GM10248 (cell line): ENCODE measurements around the gene TMEM38B.

ENCODE experiments used
- CTCF ChIA-PET: fragments of 300-600 bp; sonication (Branson Sonifier 250); formaldehyde crosslinking; extraction: SDS; loops from one replicate; lab custom pipeline; 2021; ENCODE audit warnings: antibody characterized with exemption; lab: Yijun Ruan, JAX
- POLR2A ChIA-PET: fragments of 350-650 bp; sonication (Branson Sonifier 250); formaldehyde crosslinking; extraction: SDS; loops from one replicate; lab custom pipeline; 2020; ENCODE audit warnings: antibody characterized with exemption; lab: Yijun Ruan, JAX
- DNase-seq: peaks from one replicate; pipeline ENCODE4 v3.0.0; 2012; ENCODE audit errors: extremely low spot score
- TF ChIP-seq, protein P1 (sequence below): IDR thresholded peaks from 2 replicates; pipeline ENCODE4 v1.5.1; 2012; ENCODE audit warnings: mild to moderate bottlenecking, low read depth; ENCODE audit errors: extremely low read depth, missing control alignments, control extremely low read depth

Gene TMEM38B

DNA sequence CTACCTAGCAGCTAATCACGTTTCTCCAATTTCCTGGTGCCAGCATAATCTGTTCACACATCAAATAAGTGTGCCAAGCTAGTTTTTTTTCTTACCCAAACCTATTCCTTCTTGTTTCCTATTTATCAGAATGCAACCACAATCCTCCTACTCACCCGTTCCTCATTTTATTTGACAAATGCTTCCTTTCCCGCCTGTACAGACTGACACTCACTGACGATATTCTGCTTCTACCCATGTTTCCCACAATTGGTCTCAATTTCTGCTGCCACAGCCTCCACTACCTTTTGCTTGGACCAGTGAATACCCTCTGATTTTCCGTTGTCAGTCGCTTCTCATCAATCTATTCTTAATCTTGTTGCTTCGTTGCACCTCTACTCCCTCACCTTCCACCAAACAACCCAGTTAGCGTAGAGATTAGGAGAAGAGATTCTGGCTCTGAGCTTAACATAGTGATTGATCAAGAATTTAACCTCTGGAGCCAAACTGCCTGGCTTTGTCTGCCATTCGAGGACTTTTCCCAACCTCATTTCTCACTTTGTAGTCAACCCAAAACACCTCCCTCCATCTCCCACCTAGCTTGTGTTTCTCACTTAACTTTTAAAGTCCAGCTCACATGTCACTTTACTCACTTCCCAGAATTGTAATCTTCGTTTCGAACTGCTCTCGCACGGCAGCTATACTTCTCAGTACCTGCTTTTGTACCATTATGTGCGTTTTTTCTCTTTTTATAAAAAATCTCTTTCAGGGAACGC, 729 bp upstream of the TMEM38B start:
- TF ChIP-seq, protein P1, sequence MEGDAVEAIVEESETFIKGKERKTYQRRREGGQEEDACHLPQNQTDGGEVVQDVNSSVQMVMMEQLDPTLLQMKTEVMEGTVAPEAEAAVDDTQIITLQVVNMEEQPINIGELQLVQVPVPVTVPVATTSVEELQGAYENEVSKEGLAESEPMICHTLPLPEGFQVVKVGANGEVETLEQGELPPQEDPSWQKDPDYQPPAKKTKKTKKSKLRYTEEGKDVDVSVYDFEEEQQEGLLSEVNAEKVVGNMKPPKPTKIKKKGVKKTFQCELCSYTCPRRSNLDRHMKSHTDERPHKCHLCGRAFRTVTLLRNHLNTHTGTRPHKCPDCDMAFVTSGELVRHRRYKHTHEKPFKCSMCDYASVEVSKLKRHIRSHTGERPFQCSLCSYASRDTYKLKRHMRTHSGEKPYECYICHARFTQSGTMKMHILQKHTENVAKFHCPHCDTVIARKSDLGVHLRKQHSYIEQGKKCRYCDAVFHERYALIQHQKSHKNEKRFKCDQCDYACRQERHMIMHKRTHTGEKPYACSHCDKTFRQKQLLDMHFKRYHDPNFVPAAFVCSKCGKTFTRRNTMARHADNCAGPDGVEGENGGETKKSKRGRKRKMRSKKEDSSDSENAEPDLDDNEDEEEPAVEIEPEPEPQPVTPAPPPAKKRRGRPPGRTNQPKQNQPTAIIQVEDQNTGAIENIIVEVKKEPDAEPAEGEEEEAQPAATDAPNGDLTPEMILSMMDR, result no peak
- ChIA-PET POLR2A (no interaction called here), CTCF (interaction anchor here (0.8 to 1.5 kb wide), 9 partner anchors 15 to 85 kb away, joined by 3 to 7 read pairs (median 3); no protein-coding TSS in a partner anchor)
- peak; percentile 31 for DNase-seq

DNA sequence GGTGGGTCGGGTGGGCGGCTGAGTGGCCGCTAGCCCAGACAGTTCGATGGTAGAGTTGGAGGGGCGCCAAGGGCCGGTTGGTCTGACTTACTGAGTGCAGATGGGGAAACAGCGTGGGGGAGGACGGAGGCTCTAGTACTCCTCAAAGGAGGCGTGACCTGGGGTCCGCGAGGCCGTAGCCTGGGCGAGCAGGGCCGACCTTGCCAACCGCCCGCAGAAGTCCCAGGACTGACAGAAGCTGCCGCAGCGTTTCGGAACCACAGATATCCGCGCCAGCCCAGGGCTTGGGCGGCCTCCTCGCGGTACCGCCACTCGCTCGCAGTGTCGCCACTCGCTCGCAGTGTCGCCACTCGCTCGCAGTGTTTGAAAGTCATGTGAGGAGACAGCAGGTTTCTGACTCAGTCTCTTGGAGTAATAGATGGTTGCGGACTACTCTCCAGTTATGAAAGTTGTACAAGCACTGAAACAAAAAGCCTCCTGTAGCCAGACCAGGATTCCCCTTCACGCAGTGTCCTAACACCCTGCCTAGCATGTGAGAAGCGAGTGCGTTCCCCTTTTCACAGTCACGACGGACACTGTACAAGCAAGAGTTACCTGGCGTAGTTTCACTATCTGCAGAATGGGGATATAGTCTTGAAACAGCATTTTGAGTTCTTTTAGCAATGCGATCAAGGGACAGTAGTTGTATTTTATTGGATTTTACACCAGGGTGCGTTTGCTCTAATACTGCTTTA, 674 bp downstream of the TMEM38B start:
- DNase-seq, result peak; percentile 68
- ChIA-PET CTCF (interaction anchor here (1.0 kb wide), 1 partner anchor 14 kb away, joined by 3 read pairs; no protein-coding TSS in a partner anchor), POLR2A (interaction anchor here (0.5 to 0.6 kb wide), 2 partner anchors 74 to 300 kb away, joined by 3 read pairs; no protein-coding TSS in a partner anchor)
- TF ChIP-seq, protein P1, result no peak

DNA sequence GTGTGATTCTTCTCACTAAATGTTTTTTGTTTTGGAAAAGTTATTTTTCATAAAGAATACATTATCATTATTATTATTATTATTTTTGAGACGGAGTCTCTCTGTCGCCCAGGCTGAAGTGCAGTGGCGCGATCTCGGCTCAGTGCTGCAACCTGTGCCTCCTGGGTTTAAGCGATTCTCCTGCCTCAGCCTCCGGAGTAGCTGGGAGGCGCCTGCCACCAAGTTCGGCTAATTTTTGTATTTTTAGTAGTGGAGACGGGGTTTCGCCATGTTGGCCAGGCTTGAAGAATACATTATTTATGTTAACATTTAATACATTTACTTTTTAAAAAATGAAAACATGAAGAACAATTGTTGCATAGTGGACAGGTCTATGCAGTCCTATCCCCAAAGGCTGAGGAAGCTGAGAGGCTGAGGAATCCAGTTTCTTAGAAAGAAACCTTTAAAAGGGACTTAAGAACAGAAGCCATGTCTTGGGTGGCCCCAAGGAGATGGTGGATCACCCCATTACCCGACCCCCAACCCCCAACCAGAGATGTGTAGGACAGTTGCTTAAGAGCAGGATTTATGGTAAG, 2.0 kb downstream of the TMEM38B start:
- TF ChIP-seq, protein P1, result no peak
- CTCF ChIA-PET, result no interaction called here
- POLR2A ChIA-PET, result no interaction called here
- no peak for DNase-seq

DNA sequence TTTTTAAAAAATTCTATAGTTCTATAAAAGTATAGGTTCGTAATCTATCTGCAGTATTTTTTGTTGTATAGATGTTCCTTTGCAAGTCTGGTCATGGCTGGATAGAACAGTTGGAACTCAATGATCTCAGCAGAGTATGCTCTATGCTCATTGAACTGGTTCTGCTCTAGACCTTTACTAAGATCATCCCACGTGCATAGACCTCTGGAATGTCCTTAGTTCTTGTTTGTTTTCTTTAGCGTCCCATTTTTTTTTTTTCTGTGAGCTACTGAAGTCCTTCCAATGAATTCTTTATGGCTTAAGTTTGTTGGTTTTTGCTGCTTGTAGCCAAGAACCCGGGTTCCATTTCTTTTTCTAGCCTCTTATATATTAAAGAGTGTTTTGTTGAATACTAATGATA, 3.5 kb downstream of the TMEM38B start:
- CTCF ChIA-PET, result no interaction called here

DNA sequence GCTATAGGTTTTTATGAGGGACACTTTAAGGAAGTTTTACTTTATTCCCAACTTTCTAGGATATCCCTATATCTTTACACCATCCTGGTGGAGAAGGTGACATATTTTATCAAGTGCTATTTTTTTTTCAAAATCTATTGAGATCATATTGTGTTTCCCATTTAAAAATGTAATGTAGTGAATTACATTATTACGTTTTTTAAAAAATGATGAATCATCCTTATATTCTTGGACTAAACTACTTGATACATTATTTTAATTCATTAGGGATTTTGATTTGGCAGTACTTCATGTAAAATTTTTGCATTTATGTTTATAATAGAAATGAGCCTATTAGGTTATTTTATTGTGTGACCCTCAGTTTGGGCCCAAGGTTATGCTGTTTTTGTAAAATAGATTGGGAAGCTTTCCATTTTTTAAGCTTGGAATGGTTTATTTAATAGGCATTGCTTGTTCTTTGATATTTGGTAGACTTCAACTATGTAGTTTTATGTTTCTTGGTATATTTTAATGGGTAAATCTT, 4.1 kb downstream of the TMEM38B start:
- ChIA-PET POLR2A (no interaction called here), CTCF (no interaction called here)
- TF ChIP-seq, protein P1, result no peak
- DNase-seq, result no peak

More for the DNA sequence above, 3.5 kb downstream of the TMEM38B start:
- DNase-seq, result no peak
- TF ChIP-seq, protein P1, result no peak
- POLR2A ChIA-PET, result no interaction called here

DNA sequence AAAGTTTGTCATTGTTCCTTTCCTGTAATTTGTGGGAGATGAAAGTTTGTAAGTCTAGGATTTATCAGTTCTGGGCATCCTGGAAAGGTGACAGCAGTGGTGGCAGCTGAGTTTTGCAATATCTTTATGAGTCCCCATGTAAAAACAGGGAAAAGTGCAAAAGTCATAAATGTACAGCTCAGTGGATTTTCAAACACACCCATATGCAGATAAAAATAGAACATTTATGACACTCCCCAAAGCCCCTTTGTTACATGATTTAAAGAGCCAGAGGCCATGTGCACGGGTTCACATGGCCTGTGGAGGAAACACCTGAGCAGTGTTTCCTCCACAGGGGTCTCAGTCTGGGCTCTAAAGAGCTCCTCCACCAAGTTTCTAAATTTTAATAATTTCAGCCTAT, 6.3 kb downstream of the TMEM38B start:
- ChIA-PET CTCF (interaction anchor here (1.3 to 1.4 kb wide), 2 partner anchors 18 to 20 kb away, joined by 3 to 6 read pairs; no protein-coding TSS in a partner anchor), POLR2A (no interaction called here)
- TF ChIP-seq, protein P1, result no peak
- DNase-seq, result no peak
